ENCODE results near the gene KCNJ10.

DNA sequence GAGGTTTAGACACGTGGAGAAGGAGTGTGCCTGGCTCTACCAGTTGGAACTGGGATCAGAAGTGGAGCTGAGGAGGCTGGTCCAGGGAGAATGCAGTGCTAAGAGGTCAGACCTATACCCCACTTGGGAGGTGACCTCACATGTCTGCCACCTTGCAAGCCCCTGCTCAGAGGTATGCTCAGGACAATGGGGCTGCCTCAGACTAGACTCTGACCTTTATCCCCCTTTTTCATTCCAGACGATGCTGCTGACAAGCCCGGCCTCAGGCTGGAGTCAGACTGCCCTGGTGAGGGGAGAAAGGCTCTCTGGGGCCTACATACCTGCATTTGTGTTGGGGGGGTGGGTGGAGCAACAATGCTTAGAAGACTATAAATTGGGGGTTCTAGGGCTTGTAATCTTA lies 5.2 kb downstream of the KCNJ10 start:
- no peak for TF ChIP-seq EZH2 (IDR thresholded peaks at IDR 0.05; ENCODE audit: borderline replicate concordance, low read length)
- TF ChIP-seq, protein P1, sequence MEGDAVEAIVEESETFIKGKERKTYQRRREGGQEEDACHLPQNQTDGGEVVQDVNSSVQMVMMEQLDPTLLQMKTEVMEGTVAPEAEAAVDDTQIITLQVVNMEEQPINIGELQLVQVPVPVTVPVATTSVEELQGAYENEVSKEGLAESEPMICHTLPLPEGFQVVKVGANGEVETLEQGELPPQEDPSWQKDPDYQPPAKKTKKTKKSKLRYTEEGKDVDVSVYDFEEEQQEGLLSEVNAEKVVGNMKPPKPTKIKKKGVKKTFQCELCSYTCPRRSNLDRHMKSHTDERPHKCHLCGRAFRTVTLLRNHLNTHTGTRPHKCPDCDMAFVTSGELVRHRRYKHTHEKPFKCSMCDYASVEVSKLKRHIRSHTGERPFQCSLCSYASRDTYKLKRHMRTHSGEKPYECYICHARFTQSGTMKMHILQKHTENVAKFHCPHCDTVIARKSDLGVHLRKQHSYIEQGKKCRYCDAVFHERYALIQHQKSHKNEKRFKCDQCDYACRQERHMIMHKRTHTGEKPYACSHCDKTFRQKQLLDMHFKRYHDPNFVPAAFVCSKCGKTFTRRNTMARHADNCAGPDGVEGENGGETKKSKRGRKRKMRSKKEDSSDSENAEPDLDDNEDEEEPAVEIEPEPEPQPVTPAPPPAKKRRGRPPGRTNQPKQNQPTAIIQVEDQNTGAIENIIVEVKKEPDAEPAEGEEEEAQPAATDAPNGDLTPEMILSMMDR (IDR thresholded peaks at IDR 0.05; ENCODE audit: low read length): no peak
